Neural progenitor cell (in vitro differentiated cells): ENCODE measurements around the gene TYMP. TPM values are rescaled to one million over a fixed set of nuclear protein-coding genes. Genes with fewer than 3 reads are reported as not detected.
A peak's percentile ranks its signal among the peaks of the same experiment; 100 is the strongest.

Experiments used
- DNase-seq: peaks from one replicate; pipeline ENCODE4 v3.0.0-alpha.2; 2016; ENCODE audit warnings: low spot score
- H2AFZ ChIP-seq: fragments of 200-600 bp; sonication (generic); replicated peaks from 2 replicates; pipeline ENCODE4 v1.6.1; 2016; ENCODE audit warnings: antibody characterized with exemption
- H3F3A ChIP-seq: fragments of 200-600 bp; sonication (generic); 2 replicates; pipeline ENCODE4 v1.6.1; 2016; ENCODE audit warnings: antibody characterized with exemption, low read depth
- H3K27ac ChIP-seq: fragments of 200-600 bp; sonication (generic); 2 replicates; pipeline ENCODE4 v1.5.1; 2016; ENCODE audit warnings: mild to moderate bottlenecking
- H3K27me3 ChIP-seq: fragments of 200-600 bp; sonication (generic); 2 replicates; pipeline ENCODE4 v1.6.1; 2016; ENCODE audit warnings: mild to moderate bottlenecking, moderate library complexity
- H3K36me3 ChIP-seq: fragments of 200-600 bp; sonication (generic); 2 replicates; pipeline ENCODE4 v1.5.1; 2016
- H3K4me1 ChIP-seq: fragments of 200-600 bp; sonication (generic); 2 replicates; pipeline ENCODE4 v1.6.1; 2016; ENCODE audit warnings: mixed run types
- H3K4me2 ChIP-seq: fragments of 200-600 bp; sonication (generic); 2 replicates; pipeline ENCODE4 v1.6.1; 2016
- H3K4me3 ChIP-seq: fragments of 200-600 bp; sonication (generic); 2 replicates; pipeline ENCODE4 v1.5.1; 2016
- H3K79me2 ChIP-seq: fragments of 200-600 bp; sonication (generic); 2 replicates; pipeline ENCODE4 v1.6.1; 2016; ENCODE audit warnings: low read depth
- H3K9ac ChIP-seq: fragments of 200-600 bp; sonication (generic); 2 replicates; pipeline ENCODE4 v1.6.1; 2016
- H3K9me3 ChIP-seq: fragments of 200-600 bp; sonication (generic); 2 replicates; pipeline ENCODE4 v1.5.1; 2016; ENCODE audit warnings: low read depth
- H4K20me1 ChIP-seq: fragments of 200-600 bp; sonication (generic); 2 replicates; pipeline ENCODE4 v1.6.1; 2016; ENCODE audit warnings: low read depth
- H3K27ac Mint-ChIP-seq: 3 replicates; pipeline ENCODE4 v1.8.0; 2021; ENCODE audit warnings: mixed read lengths
- H3K27me3 Mint-ChIP-seq: 2 replicates; pipeline ENCODE4 v1.8.0; 2022; ENCODE audit warnings: low read depth, mild to moderate bottlenecking, inconsistent platforms, moderate library complexity, mixed read lengths; ENCODE audit not compliant: insufficient read depth
- H3K36me3 Mint-ChIP-seq: 3 replicates; pipeline ENCODE4 v1.8.0; 2021; ENCODE audit warnings: mixed read lengths
- H3K4me1 Mint-ChIP-seq: 3 replicates; pipeline ENCODE4 v1.8.0; 2021; ENCODE audit warnings: mixed read lengths
- H3K4me3 Mint-ChIP-seq: 3 replicates; pipeline ENCODE4 v1.8.0; 2021; ENCODE audit warnings: mild to moderate bottlenecking, moderate library complexity, mixed read lengths
- H3K9me3 Mint-ChIP-seq: 3 replicates; pipeline ENCODE4 v1.8.0; 2020; ENCODE audit warnings: mixed read lengths
- CTCF ChIP-seq: fragments of 200-600 bp; sonication (generic); IDR thresholded peaks from 2 replicates; pipeline ENCODE4 v1.5.1; 2017; ENCODE audit warnings: antibody characterized with exemption, mild to moderate bottlenecking
- EZH2 ChIP-seq: fragments of 200-600 bp; sonication (generic); IDR thresholded peaks from 2 replicates; pipeline ENCODE4 v1.6.1; 2017; ENCODE audit warnings: antibody characterized with exemption, mild to moderate bottlenecking, moderate library complexity
- EZH2phosphoT487 ChIP-seq: fragments of 200-600 bp; sonication (generic); IDR thresholded peaks from 2 replicates; pipeline ENCODE4 v1.6.1; 2017; ENCODE audit warnings: antibody characterized with exemption
- total RNA-seq: library from RNA; depleted of rRNA; stranded (reverse); fragments of >200 nt; gene quantifications from 2 replicates; pipeline ENCODE4 v1.2.3, GENCODE V29; 2015; ENCODE audit warnings: low replicate concordance

The TYMP gene
- total RNA-seq, 1 donor from 2014 or later = not detected

GRCh38 chr22:50562523-50563412 is 33.0 kb upstream of the TYMP start, which contains the start of gene SYCE3:
SYCE3 (minus strand) TSS chr22:50562919; CDS start chr22:50556405, 6,514 bp downstream.
- Histone ChIP-seq H3F3A (peaks cover 11% of the 10 kb centered on the region), H3K27ac (no peak within 1 kb of the TSS), H3K4me2 (peak within 1 kb of the TSS; percentile 94), H3K4me1 (peaks cover 5% of the 10 kb centered on the region), H3K79me2 (no peaks in the 10 kb centered on the region), H3K27me3 (peaks cover 25% of the 10 kb centered on the region), H3K36me3 (no peaks in the 10 kb centered on the region), H4K20me1 (no peaks in the 10 kb centered on the region), H3K4me3 (peak within 1 kb of the TSS; percentile 82), H2AFZ (peak within 1 kb of the TSS; percentile 95), H3K9ac (no peak within 1 kb of the TSS), H3K9me3 (no peaks in the 10 kb centered on the region)
- Mint-ChIP-seq H3K4me1 (peaks cover 11% of the 10 kb centered on the region), H3K27me3 (peaks cover 14% of the 10 kb centered on the region), H3K27ac (peak within 1 kb of the TSS; percentile 57), H3K36me3 (peaks cover under 1% of the 10 kb centered on the region), H3K4me3 (peak within 1 kb of the TSS; percentile 95), H3K9me3 (no peaks in the 10 kb centered on the region)
- TF ChIP-seq CTCF = peak; percentile 85
- no peak for TF ChIP-seq EZH2
- DNase-seq = peak; percentile 99

- no peak overlapping the region for H3K27ac Mint-ChIP-seq
- peaks cover 5% of the 10 kb centered on the region for H3K4me1 ChIP-seq
- TF ChIP-seq CTCF (no peak), EZH2phosphoT487 (no peak), EZH2 (no peak)
- H3K4me2 ChIP-seq = no peak overlapping the region
- no peaks in the 10 kb centered on the region for H3K36me3 Mint-ChIP-seq
- H3K4me3 Mint-ChIP-seq = peak overlapping the region; percentile 76
- peaks cover 11% of the 10 kb centered on the region for H3K4me1 Mint-ChIP-seq
- H3K27ac ChIP-seq = no peak overlapping the region
- H3K9me3 ChIP-seq = no peaks in the 10 kb centered on the region
- H3K9me3 Mint-ChIP-seq = no peaks in the 10 kb centered on the region
- peaks cover 11% of the 10 kb centered on the region for H3F3A ChIP-seq
- no peak for DNase-seq
- H3K9ac ChIP-seq = no peak overlapping the region
- peaks cover 16% of the 10 kb centered on the region for H3K27me3 Mint-ChIP-seq
- no peaks in the 10 kb centered on the region for H3K36me3 ChIP-seq
- peaks cover 25% of the 10 kb centered on the region for H3K27me3 ChIP-seq
- no peaks in the 10 kb centered on the region for H4K20me1 ChIP-seq
- H2AFZ ChIP-seq = no peak overlapping the region
- no peaks in the 10 kb centered on the region for H3K79me2 ChIP-seq
- no peak overlapping the region for H3K4me3 ChIP-seq
Measured at GRCh38 chr22:50561401-50562358, 31.9 kb upstream of the TYMP start.

GRCh38 chr22:50560034-50560433 is 30.2 kb upstream of the TYMP start:
- Histone ChIP-seq H3K79me2 (no peaks in the 10 kb centered on the region), H3K9me3 (no peaks in the 10 kb centered on the region), H2AFZ (no peak overlapping the region), H4K20me1 (no peaks in the 10 kb centered on the region), H3K4me1 (peaks cover 5% of the 10 kb centered on the region), H3K4me3 (no peak overlapping the region), H3K4me2 (no peak overlapping the region), H3K27me3 (peaks cover 25% of the 10 kb centered on the region), H3K36me3 (no peaks in the 10 kb centered on the region), H3F3A (peaks cover 11% of the 10 kb centered on the region), H3K27ac (no peak overlapping the region), H3K9ac (no peak overlapping the region)
- no peak for DNase-seq
- Mint-ChIP-seq H3K4me1 (peaks cover 11% of the 10 kb centered on the region), H3K9me3 (no peaks in the 10 kb centered on the region), H3K27me3 (peaks cover 16% of the 10 kb centered on the region), H3K36me3 (no peaks in the 10 kb centered on the region), H3K4me3 (no peak overlapping the region), H3K27ac (no peak overlapping the region)
- TF ChIP-seq EZH2 = no peak
- TF ChIP-seq EZH2phosphoT487 = no peak
- TF ChIP-seq CTCF = no peak
